ENCODE measurements around the gene RCC2.
"Not testable (repeated sequence)": the region's sequence is repeated elsewhere in the genome, so short reads cannot be mapped to it uniquely, and the experiment has no call there.

- TF ChIP-seq CTCF (conservative IDR thresholded peaks at IDR 0.05; ENCODE audit: low read depth, low read length); POLR2A (IDR thresholded peaks at IDR 0.05; ENCODE audit: low read depth, low read length); MAZ (IDR thresholded peaks at IDR 0.05; ENCODE audit: borderline replicate concordance, low read depth, low read length): not testable (repeated sequence)
These were observed 12.7 kb upstream of the RCC2 start for GRCh38 chr1:17452203-17452602.
